Neural progenitor cell (in vitro differentiated cells): Measurements from ENCODE around the gene PER2.

Source experiments
- CTCF ChIP-seq: fragments of 200-600 bp; sonication (generic); IDR thresholded peaks from 2 replicates; pipeline ENCODE4 v1.5.1; 2017; ENCODE audit warnings: antibody characterized with exemption, mild to moderate bottlenecking
- EZH2 ChIP-seq: fragments of 200-600 bp; sonication (generic); IDR thresholded peaks from 2 replicates; pipeline ENCODE4 v1.6.1; 2017; ENCODE audit warnings: antibody characterized with exemption, mild to moderate bottlenecking, moderate library complexity

GRCh38 chr2:238235856-238236255 lies 52.6 kb downstream of the PER2 start:
- no peak for TF ChIP-seq EZH2
- no peak for TF ChIP-seq CTCF
